ENCODE data around the gene TTN.
"Not testable (repeated sequence)": the region's sequence is repeated elsewhere in the genome, so short reads cannot be mapped to it uniquely, and the experiment has no call there.

TTN gene

GRCh38 chr2:178525010-178525409 is 282.2 kb downstream of the TTN start:
- in situ Hi-C loops (cut with HindIII; ENCODE audit: low pct_ligation_motif_present, low pct_unique_long_range_greater_than_20kb, low sequenced_read_pairs); DNase-seq: not testable (repeated sequence)

GRCh38 chr2:178523596-178524134 is 283.6 kb downstream of the TTN start:
- peak; percentile 8 for DNase-seq
- in situ Hi-C loops (cut with HindIII; ENCODE audit: low pct_ligation_motif_present, low pct_unique_long_range_greater_than_20kb, low sequenced_read_pairs): no loop called here

- in situ Hi-C loops (cut with HindIII; ENCODE audit: low pct_ligation_motif_present, low pct_unique_long_range_greater_than_20kb, low sequenced_read_pairs): no loop called here
- DNase-seq: peak; percentile 92
These were observed 284.1 kb downstream of the TTN start for GRCh38 chr2:178522950-178523595.

GRCh38 chr2:178521304-178522150 is 285.7 kb downstream of the TTN start:
- DNase-seq: no peak
- in situ Hi-C loops (cut with HindIII; ENCODE audit: low pct_ligation_motif_present, low pct_unique_long_range_greater_than_20kb, low sequenced_read_pairs): no loop called here

GRCh38 chr2:178517496-178517895 is 289.7 kb downstream of the TTN start:
- no peak for DNase-seq

GRCh38 chr2:178514664-178515063 is 292.6 kb downstream of the TTN start:
- DNase-seq: peak; percentile 83

More at GRCh38 chr2:178517496-178517895, 289.7 kb downstream of the TTN start:
- in situ Hi-C loops (cut with HindIII; ENCODE audit: low pct_ligation_motif_present, low pct_unique_long_range_greater_than_20kb, low sequenced_read_pairs): no loop called here

GRCh38 chr2:178513876-178514275 is 293.3 kb downstream of the TTN start:
- in situ Hi-C loops (cut with HindIII; ENCODE audit: low pct_ligation_motif_present, low pct_unique_long_range_greater_than_20kb, low sequenced_read_pairs): no loop called here
- DNase-seq: peak; percentile 23

More at GRCh38 chr2:178514664-178515063, 292.6 kb downstream of the TTN start:
- in situ Hi-C loops (cut with HindIII; ENCODE audit: low pct_ligation_motif_present, low pct_unique_long_range_greater_than_20kb, low sequenced_read_pairs): no loop called here

GRCh38 chr2:178512484-178512883 is 294.7 kb downstream of the TTN start:
- in situ Hi-C loops (cut with HindIII; ENCODE audit: low pct_ligation_motif_present, low pct_unique_long_range_greater_than_20kb, low sequenced_read_pairs): no loop called here
- peak; percentile 84 for DNase-seq

- in situ Hi-C loops (cut with HindIII; ENCODE audit: low pct_ligation_motif_present, low pct_unique_long_range_greater_than_20kb, low sequenced_read_pairs): no loop called here
- DNase-seq: no peak
These were observed 296.8 kb downstream of the TTN start for GRCh38 chr2:178510384-178510783.

GRCh38 chr2:178508646-178509045 is 298.6 kb downstream of the TTN start:
- no peak for DNase-seq
- in situ Hi-C loops (cut with HindIII; ENCODE audit: low pct_ligation_motif_present, low pct_unique_long_range_greater_than_20kb, low sequenced_read_pairs): no loop called here

- DNase-seq: no peak
These were observed 300.3 kb downstream of the TTN start for GRCh38 chr2:178506949-178507348.

GRCh38 chr2:178506524-178506923 is 300.7 kb downstream of the TTN start:
- in situ Hi-C loops (cut with HindIII; ENCODE audit: low pct_ligation_motif_present, low pct_unique_long_range_greater_than_20kb, low sequenced_read_pairs): no loop called here
- no peak for DNase-seq

More at GRCh38 chr2:178506949-178507348, 300.3 kb downstream of the TTN start:
- in situ Hi-C loops (cut with HindIII; ENCODE audit: low pct_ligation_motif_present, low pct_unique_long_range_greater_than_20kb, low sequenced_read_pairs): no loop called here

- no peak for DNase-seq
These were observed 301.1 kb downstream of the TTN start for GRCh38 chr2:178506101-178506500.

GRCh38 chr2:178502751-178503150 is 304.5 kb downstream of the TTN start:
- no peak for DNase-seq
- in situ Hi-C loops (cut with HindIII; ENCODE audit: low pct_ligation_motif_present, low pct_unique_long_range_greater_than_20kb, low sequenced_read_pairs): no loop called here

More at GRCh38 chr2:178506101-178506500, 301.1 kb downstream of the TTN start:
- in situ Hi-C loops (cut with HindIII; ENCODE audit: low pct_ligation_motif_present, low pct_unique_long_range_greater_than_20kb, low sequenced_read_pairs): no loop called here

GRCh38 chr2:178499640-178500039 is 307.6 kb downstream of the TTN start:
- in situ Hi-C loops (cut with HindIII; ENCODE audit: low pct_ligation_motif_present, low pct_unique_long_range_greater_than_20kb, low sequenced_read_pairs): no loop called here
- DNase-seq: no peak

- no peak for DNase-seq
- in situ Hi-C loops (cut with HindIII; ENCODE audit: low pct_ligation_motif_present, low pct_unique_long_range_greater_than_20kb, low sequenced_read_pairs): no loop called here
These were observed 309.1 kb downstream of the TTN start for GRCh38 chr2:178498137-178498536.

GRCh38 chr2:178496049-178496448 is 311.2 kb downstream of the TTN start:
- DNase-seq: no peak
- in situ Hi-C loops (cut with HindIII; ENCODE audit: low pct_ligation_motif_present, low pct_unique_long_range_greater_than_20kb, low sequenced_read_pairs): no loop called here

- DNase-seq: no peak
- in situ Hi-C loops (cut with HindIII; ENCODE audit: low pct_ligation_motif_present, low pct_unique_long_range_greater_than_20kb, low sequenced_read_pairs): no loop called here
These were observed 315.6 kb downstream of the TTN start for GRCh38 chr2:178491612-178492011.

GRCh38 chr2:178485356-178485755 is 321.9 kb downstream of the TTN start:
- in situ Hi-C loops (cut with HindIII; ENCODE audit: low pct_ligation_motif_present, low pct_unique_long_range_greater_than_20kb, low sequenced_read_pairs): no loop called here
- no peak for DNase-seq
